Rectal smooth muscle tissue (tissue), 1 donor: Measurements from ENCODE around the gene FAM168B.
"Not testable (repeated sequence)": the region's sequence is repeated elsewhere in the genome, so short reads cannot be mapped to it uniquely, and the experiment has no call there.

Source experiments
- H3K27ac ChIP-seq: one replicate; pipeline ENCODE4 v1.7.0; 2013; ENCODE audit warnings: low read depth, low read length, inconsistent platforms
- H3K27me3 ChIP-seq: one replicate; pipeline ENCODE4 v1.7.0; 2013; ENCODE audit warnings: low read length; ENCODE audit not compliant: control insufficient read depth, insufficient read depth
- H3K36me3 ChIP-seq: one replicate; pipeline ENCODE4 v1.7.0; 2013; ENCODE audit warnings: low read length; ENCODE audit not compliant: control insufficient read depth, insufficient read depth
- H3K4me1 ChIP-seq: one replicate; pipeline ENCODE4 v1.7.0; 2013; ENCODE audit warnings: low read length; ENCODE audit not compliant: control insufficient read depth, insufficient read depth
- H3K4me3 ChIP-seq: one replicate; pipeline ENCODE4 v1.7.0; 2013; ENCODE audit warnings: low read length
- H3K9ac ChIP-seq: one replicate; pipeline ENCODE4 v1.7.0; 2013; ENCODE audit warnings: low read length

Gene FAM168B

GRCh38 chr2:131115752-131116151 lies 22.5 kb upstream of the FAM168B start:
- H3K4me1 ChIP-seq = no peaks in the 10 kb centered on the region
- no peaks in the 10 kb centered on the region for H3K27me3 ChIP-seq
- H3K4me3 ChIP-seq = no peak overlapping the region
- H3K27ac ChIP-seq = no peak overlapping the region
- no peaks in the 10 kb centered on the region for H3K36me3 ChIP-seq
- no peak overlapping the region for H3K9ac ChIP-seq

DNA sequence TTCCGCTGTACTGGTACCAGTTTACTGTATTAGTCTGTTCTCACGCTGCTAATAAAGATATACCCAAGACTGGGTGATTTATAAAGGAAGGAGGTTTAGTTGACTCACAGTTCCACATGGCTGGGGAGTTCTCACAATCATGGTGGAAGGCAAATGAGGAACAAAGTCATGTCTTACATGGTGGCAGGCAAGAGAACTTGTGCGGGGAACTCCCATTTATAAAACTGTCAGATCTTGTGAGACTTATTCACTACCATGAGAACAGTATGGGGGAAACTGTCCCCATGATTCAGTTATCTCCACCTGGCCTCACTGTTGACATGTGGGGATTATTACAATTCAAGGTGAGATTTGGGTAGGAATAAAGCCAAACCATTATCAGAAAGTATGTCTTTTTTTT lies 21.7 kb upstream of the FAM168B start:
- H3K27me3 ChIP-seq, H3K4me1 ChIP-seq, H3K9ac ChIP-seq: not testable (repeated sequence)

GRCh38 chr2:131113566-131114227 lies 20.4 kb upstream of the FAM168B start:
- no peak overlapping the region for H3K27ac ChIP-seq
- H3K27me3 ChIP-seq = no peaks in the 10 kb centered on the region
- no peaks in the 10 kb centered on the region for H3K4me1 ChIP-seq
- H3K9ac ChIP-seq = no peak overlapping the region
- no peaks in the 10 kb centered on the region for H3K36me3 ChIP-seq
- H3K4me3 ChIP-seq = no peak overlapping the region

More for the DNA sequence above, 21.7 kb upstream of the FAM168B start:
- not testable (repeated sequence) for H3K4me3 ChIP-seq, H3K27ac ChIP-seq, H3K36me3 ChIP-seq

DNA sequence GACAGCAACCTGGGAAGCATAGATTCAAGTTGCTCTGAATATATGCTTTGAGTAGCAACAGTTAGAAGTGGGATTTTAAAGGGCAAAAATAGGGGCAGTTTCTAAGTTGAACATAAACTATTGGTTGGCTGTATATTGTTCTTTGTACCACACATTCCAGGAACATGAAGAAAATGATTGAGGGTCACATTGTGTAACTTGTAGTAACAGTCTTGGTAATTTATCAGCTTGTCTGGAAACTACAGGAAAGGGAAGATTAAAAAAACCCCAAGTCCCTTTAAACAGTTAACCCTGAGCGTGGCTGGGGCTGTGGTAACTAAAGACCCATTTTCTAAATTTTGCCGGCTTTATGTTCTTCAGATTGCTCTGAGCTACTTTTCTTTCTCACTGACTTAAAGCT lies 19.3 kb upstream of the FAM168B start:
- Histone ChIP-seq H3K9ac (no peak overlapping the region), H3K4me1 (no peaks in the 10 kb centered on the region), H3K4me3 (no peak overlapping the region), H3K27ac (no peak overlapping the region), H3K27me3 (no peaks in the 10 kb centered on the region), H3K36me3 (no peaks in the 10 kb centered on the region)

- no peak overlapping the region for H3K27ac ChIP-seq
- H3K4me1 ChIP-seq = peaks cover 14% of the 10 kb centered on the region
- H3K27me3 ChIP-seq = no peaks in the 10 kb centered on the region
- H3K9ac ChIP-seq = peak overlapping the region; percentile 81
- H3K36me3 ChIP-seq = no peaks in the 10 kb centered on the region
- H3K4me3 ChIP-seq = peak overlapping the region; percentile 99
These were observed 12.9 kb upstream of the FAM168B start for GRCh38 chr2:131105950-131106801.

- H3K4me3 ChIP-seq = peak within 1 kb of the TSS; percentile 99
- H3K4me1 ChIP-seq = peaks cover 14% of the 10 kb centered on the region
- peak within 1 kb of the TSS; percentile 83 for H3K27ac ChIP-seq
- peak within 1 kb of the TSS; percentile 81 for H3K9ac ChIP-seq
- no peaks in the 10 kb centered on the region for H3K36me3 ChIP-seq
- no peaks in the 10 kb centered on the region for H3K27me3 ChIP-seq
These were observed 12.1 kb upstream of the FAM168B start, which contains the start of gene PLEKHB2 for GRCh38 chr2:131105156-131105949. Gene PLEKHB2, plus strand, starts transcription at chr2:131105336. Its CDS starts 15,606 bp downstream, at chr2:131120942.

DNA sequence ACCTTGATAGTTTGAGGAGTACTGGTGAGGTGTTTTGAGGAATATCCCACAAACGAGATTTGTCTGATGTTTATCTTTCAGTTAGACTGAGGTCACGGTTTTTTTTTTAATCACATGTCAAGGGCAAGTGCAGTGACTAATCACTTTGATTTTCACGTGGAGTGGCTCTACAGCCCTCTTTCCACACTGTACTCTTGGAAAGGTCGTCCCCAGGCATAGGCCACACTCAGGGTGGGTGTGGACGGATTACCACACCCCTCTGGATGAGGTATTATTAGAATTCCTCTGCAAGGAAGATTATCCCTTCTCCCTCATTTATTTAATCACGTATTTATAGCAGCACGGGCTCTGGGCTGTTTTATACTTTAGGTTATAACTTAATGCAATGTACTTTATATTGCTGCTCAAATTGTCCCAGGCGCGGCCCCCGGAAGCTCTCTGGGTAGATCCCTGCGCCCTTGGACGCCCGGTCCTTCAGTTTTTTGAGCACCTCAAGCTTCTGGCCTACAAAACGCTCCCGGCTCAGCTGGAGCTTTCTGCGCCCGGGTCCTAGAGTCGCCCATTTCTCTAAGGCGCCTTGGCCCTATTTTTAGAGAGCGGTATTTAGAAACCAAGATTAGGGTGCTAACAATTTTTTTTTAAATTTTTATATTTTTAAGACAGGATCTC lies 11.4 kb upstream of the FAM168B start:
- H3K9ac ChIP-seq = peak overlapping the region; percentile 1
- no peaks in the 10 kb centered on the region for H3K27me3 ChIP-seq
- no peaks in the 10 kb centered on the region for H3K36me3 ChIP-seq
- H3K4me1 ChIP-seq = peaks cover 14% of the 10 kb centered on the region
- peak overlapping the region; percentile 83 for H3K27ac ChIP-seq
- H3K4me3 ChIP-seq = peak overlapping the region; percentile 99

DNA sequence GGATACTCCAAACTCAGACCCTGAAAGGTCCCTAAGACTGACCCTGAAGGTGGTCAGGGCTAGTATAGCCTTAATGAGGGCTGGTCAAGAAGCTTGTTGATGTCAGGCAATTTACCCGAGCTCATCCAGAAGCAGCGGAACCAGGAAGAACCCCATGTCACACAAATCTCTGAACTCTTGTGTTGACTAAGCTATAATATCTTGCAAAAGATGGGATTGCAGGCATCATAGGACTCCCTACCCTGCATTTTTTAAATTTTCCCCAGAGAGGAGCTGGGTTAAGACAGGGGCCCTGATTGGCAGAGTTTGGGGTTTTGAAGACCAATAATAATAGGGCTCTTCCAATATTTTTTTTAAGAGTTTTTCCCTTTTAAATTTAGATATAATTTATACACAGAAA lies 9.9 kb upstream of the FAM168B start:
- no peak overlapping the region for H3K27ac ChIP-seq
- no peak overlapping the region for H3K9ac ChIP-seq
- no peaks in the 10 kb centered on the region for H3K36me3 ChIP-seq
- H3K4me1 ChIP-seq = peaks cover 14% of the 10 kb centered on the region
- H3K27me3 ChIP-seq = no peaks in the 10 kb centered on the region
- no peak overlapping the region for H3K4me3 ChIP-seq

- Histone ChIP-seq H3K4me1 (no peaks in the 10 kb centered on the region), H3K4me3 (peak overlapping the region; percentile 80), H3K36me3 (no peaks in the 10 kb centered on the region), H3K27me3 (no peaks in the 10 kb centered on the region), H3K27ac (no peak overlapping the region), H3K9ac (no peak overlapping the region)
These were observed 1.4 kb upstream of the FAM168B start for GRCh38 chr2:131094463-131095281.

DNA sequence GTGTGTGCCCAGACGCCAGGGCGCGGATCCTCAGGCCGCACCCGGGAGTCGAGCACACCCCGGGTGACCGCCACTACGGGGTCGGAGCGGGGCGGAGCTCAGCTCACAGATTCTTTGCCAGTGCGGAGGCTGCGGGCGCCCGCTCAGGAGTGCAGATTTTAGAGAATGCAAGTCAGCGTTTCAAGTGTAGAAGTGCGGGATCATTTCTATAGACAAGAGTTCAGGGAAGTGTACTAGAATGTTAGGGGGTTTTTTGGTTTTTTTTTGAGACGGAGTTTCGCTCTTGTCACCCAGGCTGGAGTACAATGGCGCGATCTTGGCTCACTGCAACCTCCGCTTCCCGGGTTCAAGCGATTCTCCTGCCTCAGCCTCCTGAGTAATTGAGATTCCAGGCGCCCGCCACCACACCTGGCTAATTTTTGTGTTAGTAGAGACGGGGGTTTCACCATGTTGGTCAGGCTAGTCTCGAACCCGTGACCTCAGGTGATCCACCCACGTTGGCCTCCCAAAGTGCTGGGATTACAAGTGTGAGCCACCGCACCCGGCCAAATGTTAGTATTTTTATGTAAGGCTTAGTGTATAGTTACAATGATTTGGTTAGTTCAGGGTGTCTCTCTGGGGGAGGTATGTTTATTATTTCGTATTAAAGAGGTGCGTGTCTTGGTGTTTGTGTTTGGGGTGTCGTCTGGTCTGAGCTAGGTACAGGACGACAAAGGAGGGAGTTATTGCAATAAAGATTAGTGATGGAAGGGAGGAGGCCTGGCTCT lies 619 bp upstream of the FAM168B start:
- Histone ChIP-seq H3K27ac (peak overlapping the region; percentile 95), H3K9ac (peak overlapping the region; percentile 40), H3K27me3 (no peaks in the 10 kb centered on the region), H3K4me1 (no peaks in the 10 kb centered on the region), H3K4me3 (peak overlapping the region; percentile 80), H3K36me3 (no peaks in the 10 kb centered on the region)
